Measurements from ENCODE around the gene PEAK3.

DNA sequence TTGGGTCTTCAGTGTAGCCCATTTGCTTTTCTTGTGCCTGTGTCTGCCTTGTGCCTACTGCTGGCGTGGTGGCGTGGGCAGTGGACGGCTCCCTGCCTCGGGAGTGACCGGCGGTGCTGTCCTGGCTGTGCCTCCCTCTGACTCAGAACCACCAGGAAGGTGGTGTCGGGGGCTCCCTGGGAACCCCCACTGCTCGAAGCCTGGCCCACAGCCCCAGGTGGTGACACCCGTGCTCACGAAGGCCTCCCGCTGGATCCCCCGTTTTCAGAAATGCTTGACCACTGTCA, 37.9 kb downstream of the PEAK3 start:
- TF ChIP-seq, protein P1, sequence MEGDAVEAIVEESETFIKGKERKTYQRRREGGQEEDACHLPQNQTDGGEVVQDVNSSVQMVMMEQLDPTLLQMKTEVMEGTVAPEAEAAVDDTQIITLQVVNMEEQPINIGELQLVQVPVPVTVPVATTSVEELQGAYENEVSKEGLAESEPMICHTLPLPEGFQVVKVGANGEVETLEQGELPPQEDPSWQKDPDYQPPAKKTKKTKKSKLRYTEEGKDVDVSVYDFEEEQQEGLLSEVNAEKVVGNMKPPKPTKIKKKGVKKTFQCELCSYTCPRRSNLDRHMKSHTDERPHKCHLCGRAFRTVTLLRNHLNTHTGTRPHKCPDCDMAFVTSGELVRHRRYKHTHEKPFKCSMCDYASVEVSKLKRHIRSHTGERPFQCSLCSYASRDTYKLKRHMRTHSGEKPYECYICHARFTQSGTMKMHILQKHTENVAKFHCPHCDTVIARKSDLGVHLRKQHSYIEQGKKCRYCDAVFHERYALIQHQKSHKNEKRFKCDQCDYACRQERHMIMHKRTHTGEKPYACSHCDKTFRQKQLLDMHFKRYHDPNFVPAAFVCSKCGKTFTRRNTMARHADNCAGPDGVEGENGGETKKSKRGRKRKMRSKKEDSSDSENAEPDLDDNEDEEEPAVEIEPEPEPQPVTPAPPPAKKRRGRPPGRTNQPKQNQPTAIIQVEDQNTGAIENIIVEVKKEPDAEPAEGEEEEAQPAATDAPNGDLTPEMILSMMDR (IDR thresholded peaks at IDR 0.05) = no peak
- no peak for TF ChIP-seq POLR2A (IDR thresholded peaks at IDR 0.05)
- no peak for TF ChIP-seq POLR2AphosphoS5 (IDR thresholded peaks at IDR 0.05; ENCODE audit: insufficient read depth in 1 of 2, low read depth in 1 of 2)
